ENCODE measurements around the gene SORCS2. TPM values are rescaled to one million over a fixed set of nuclear protein-coding genes. Genes with fewer than 3 reads are reported as not detected.
A peak's percentile ranks its signal among the peaks of the same experiment; 100 is the strongest.

The SORCS2 gene
- total and polyA plus RNA-seq, 2 experiments from 2014 or later: 0.92 to 6.9 TPM

DNA sequence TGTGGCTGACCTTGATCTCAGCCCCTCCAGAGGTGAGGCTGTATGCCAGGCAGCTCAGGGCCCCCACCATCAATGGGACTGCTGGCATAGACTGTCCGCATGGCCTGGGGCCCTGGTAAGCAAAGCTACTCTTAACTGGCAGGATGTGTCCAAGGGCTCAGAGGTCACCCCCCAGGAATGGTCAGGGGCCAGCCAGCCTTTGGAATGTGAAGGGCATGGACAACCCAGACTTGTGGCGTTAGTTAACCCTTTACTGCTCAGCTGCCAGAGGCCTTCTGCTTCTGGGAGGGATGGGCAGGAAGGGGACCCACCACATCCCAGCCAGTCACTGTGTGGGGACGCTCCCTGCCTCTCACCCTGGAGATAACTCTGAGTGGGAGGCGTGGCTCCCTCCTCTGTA is 322.5 kb downstream of the SORCS2 start:
- TF ChIP-seq, protein P1, sequence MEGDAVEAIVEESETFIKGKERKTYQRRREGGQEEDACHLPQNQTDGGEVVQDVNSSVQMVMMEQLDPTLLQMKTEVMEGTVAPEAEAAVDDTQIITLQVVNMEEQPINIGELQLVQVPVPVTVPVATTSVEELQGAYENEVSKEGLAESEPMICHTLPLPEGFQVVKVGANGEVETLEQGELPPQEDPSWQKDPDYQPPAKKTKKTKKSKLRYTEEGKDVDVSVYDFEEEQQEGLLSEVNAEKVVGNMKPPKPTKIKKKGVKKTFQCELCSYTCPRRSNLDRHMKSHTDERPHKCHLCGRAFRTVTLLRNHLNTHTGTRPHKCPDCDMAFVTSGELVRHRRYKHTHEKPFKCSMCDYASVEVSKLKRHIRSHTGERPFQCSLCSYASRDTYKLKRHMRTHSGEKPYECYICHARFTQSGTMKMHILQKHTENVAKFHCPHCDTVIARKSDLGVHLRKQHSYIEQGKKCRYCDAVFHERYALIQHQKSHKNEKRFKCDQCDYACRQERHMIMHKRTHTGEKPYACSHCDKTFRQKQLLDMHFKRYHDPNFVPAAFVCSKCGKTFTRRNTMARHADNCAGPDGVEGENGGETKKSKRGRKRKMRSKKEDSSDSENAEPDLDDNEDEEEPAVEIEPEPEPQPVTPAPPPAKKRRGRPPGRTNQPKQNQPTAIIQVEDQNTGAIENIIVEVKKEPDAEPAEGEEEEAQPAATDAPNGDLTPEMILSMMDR (IDR thresholded peaks at IDR 0.05; ENCODE audit: low read depth, low read length): no peak
- H3K27ac ChIP-seq: no peak overlapping the region
- no peak overlapping the region for H3K4me3 ChIP-seq
- H3K4me1 ChIP-seq (ENCODE audit: low read depth): peaks cover 27% of the 10 kb centered on the region
- H3K9me3 ChIP-seq (ENCODE audit: low read depth): no peaks in the 10 kb centered on the region
- peaks cover 5% of the 10 kb centered on the region for H3K27me3 ChIP-seq
- no peaks in the 10 kb centered on the region for H3K36me3 ChIP-seq
- no peak for DNase-seq (ENCODE audit: low read depth in 1 of 2, low spot score in 1 of 2)

DNA sequence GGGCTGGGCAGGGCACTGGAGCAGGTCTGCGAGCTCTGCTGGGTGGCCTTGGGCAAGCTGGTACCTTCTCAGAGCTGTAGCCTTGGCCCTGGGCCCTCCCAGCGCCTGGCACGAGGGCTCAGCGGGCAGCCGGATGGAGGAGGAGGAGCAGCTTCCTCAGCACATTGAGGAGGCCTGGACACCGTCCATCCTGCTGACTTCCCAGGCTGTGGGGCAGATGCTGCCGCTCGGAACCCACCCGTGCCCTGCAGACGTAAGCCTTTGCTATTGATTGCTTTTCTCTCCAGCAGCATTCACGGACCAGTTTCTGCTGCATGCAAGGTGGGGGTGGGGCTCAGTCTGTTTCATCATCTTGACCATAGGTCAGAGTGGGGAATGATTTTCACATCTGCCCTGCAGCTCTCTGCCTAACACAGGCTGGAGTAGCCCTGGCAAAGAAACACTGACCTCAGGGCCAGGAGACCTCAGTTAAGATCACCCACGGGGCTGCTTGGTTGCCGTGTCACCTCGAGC is 323.1 kb downstream of the SORCS2 start:
- Histone ChIP-seq H3K4me1 (ENCODE audit: low read depth) (peaks cover 27% of the 10 kb centered on the region), H3K9me3 (ENCODE audit: low read depth) (no peaks in the 10 kb centered on the region), H3K27ac (no peak overlapping the region), H3K4me3 (no peak overlapping the region), H3K36me3 (no peaks in the 10 kb centered on the region), H3K27me3 (peaks cover 8% of the 10 kb centered on the region)
- TF ChIP-seq, protein P1 (IDR thresholded peaks at IDR 0.05; ENCODE audit: low read depth, low read length): no peak
- peak in 1 of 2 donors; percentile 8 for DNase-seq (ENCODE audit: low read depth in 1 of 2, low spot score in 1 of 2)

DNA sequence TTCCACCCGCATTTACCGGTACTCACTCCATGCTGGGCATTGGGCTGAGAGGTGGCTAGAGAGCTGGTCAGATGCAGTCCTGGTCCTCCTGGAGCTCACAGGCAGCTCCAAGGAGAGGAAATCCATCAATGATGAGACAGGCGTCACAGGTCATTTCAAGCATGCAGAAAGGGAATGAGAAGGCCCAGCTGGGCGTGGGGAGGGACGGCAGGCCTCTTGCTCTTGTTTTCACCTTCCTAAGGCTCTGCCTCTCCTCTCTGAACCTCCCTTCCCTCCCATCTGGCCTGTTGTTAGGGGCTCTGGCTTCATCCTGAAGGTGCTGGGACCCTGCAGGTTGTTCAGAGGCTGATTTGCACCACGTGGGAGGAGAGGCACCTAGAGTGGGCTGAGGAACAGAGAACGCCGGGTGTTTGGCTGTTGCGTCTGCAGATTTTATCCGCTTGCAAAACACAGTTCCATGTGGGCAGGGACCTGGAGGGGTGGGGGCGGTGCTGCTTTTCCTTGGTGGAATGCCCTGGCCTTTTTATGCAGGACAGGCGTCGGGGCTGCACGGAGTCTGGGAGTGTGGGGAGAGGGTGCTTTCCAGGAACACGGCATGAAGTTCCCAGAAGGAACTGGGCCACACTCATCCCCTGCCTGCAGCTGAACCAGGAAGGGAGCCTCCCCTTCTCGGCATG is 323.9 kb downstream of the SORCS2 start:
- TF ChIP-seq, protein P1 (IDR thresholded peaks at IDR 0.05; ENCODE audit: low read depth, low read length): no peak
- DNase-seq (ENCODE audit: low read depth in 1 of 2, low spot score in 1 of 2): peak in 1 of 2 donors; percentile 10
- Histone ChIP-seq H3K4me3 (no peak overlapping the region), H3K9me3 (ENCODE audit: low read depth) (no peaks in the 10 kb centered on the region), H3K4me1 (ENCODE audit: low read depth) (peaks cover 24% of the 10 kb centered on the region), H3K36me3 (no peaks in the 10 kb centered on the region), H3K27ac (peak overlapping the region; percentile 18), H3K27me3 (peaks cover 12% of the 10 kb centered on the region)

DNA sequence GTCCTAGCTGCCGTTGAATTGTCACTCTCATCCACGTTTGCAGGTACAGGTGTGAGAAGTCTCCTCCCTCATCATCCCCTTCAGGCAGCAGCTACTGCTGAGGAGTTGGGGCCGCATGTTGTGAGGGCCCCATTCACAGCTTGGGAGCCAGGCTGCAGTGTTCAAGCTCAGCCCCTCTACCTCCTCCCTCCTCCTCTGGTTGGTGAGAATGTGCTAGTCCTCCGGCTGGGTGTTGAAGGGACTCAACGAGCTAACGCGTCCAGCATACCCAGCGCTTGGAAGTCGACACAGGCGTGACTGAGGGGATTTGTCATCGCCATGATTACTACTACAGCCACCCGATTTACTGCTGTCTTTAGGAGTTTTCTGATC is 324.4 kb downstream of the SORCS2 start:
- Histone ChIP-seq H3K36me3 (no peaks in the 10 kb centered on the region), H3K9me3 (ENCODE audit: low read depth) (no peaks in the 10 kb centered on the region), H3K4me1 (ENCODE audit: low read depth) (peaks cover 24% of the 10 kb centered on the region), H3K27me3 (peaks cover 17% of the 10 kb centered on the region), H3K4me3 (no peak overlapping the region), H3K27ac (peak overlapping the region; percentile 18)
- peak; percentile 11 to 89 for DNase-seq (ENCODE audit: low read depth in 1 of 2, low spot score in 1 of 2)
- TF ChIP-seq, protein P1 (IDR thresholded peaks at IDR 0.05; ENCODE audit: low read depth, low read length): no peak

DNA sequence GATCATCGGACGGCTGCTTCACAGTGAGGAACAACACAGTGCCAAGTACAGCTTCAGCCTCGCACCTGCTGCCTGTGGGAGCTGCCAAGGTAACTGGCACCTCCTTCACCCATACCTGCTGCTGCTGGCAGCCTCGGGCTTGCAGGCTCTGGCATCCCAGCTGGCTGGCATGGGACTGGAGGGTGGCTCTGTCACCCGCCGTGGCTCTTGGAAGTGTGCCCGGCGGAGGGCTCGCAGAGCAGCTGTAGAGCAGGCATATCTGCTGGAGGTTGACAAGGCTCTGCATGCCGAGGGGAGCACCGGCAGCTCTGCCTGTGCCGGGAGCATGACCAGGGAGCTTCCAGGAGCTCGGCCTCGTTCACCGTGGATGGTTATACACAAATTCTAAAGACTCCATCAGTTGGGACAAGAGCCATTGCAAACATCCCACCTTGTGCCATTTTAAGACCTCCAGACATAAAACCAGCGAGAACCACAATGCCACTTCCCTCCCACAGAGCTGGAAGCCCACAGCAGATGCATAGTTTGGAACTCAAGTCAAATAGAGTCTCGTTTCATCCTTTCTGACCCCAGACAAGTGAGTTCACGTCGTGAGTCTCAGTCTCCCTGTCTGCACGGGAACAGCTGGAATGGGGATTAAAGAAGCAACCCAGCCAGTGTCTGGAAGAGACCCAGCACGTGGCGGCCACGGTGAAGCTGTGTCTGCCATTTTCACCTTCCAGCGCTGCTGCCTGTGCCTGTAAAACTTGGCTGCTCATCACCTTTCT is 326.7 kb downstream of the SORCS2 start:
- Histone ChIP-seq H3K9me3 (ENCODE audit: low read depth) (no peaks in the 10 kb centered on the region), H3K4me1 (ENCODE audit: low read depth) (peaks cover 24% of the 10 kb centered on the region), H3K4me3 (no peak overlapping the region), H3K27ac (no peak overlapping the region), H3K36me3 (no peaks in the 10 kb centered on the region), H3K27me3 (peaks cover 34% of the 10 kb centered on the region)
- no peak for DNase-seq (ENCODE audit: low read depth in 1 of 2, low spot score in 1 of 2)
- TF ChIP-seq, protein P1 (IDR thresholded peaks at IDR 0.05; ENCODE audit: low read depth, low read length): no peak

Data from cardiac muscle cell (in vitro differentiated cells and primary cell).